ENCODE data around the gene SCOC. TPM values are rescaled to one million over a fixed set of nuclear protein-coding genes. Genes with fewer than 3 reads are reported as not detected.
"Not testable (repeated sequence)": the region's sequence is repeated elsewhere in the genome, so short reads cannot be mapped to it uniquely, and the experiment has no call there.

Gene SCOC
- total RNA-seq, 2 donors from 2014 or later: 66.0 to 69.2 TPM

- ATAC-seq (no peak), DNase-seq (no peak)
- intact Hi-C loops (cut with DNase I): loop anchor here in 1 of 2 donors (5.0 kb wide), 1 partner anchor 249 kb away; no protein-coding TSS in a partner anchor
These were observed 15.2 kb upstream of the SCOC start for GRCh38 chr4:140358281-140358680.

- ATAC-seq: peak; percentile 82 to 84
- peak; percentile 78 for DNase-seq
- intact Hi-C loops (cut with DNase I): loop anchor here (2.0 to 10.0 kb wide), 3 partner anchors 165 to 251 kb away; partner anchors contain the start of gene ELMOD2 (in 1 of the 2)
These were observed 13.7 kb upstream of the SCOC start for GRCh38 chr4:140359562-140360427.

DNA sequence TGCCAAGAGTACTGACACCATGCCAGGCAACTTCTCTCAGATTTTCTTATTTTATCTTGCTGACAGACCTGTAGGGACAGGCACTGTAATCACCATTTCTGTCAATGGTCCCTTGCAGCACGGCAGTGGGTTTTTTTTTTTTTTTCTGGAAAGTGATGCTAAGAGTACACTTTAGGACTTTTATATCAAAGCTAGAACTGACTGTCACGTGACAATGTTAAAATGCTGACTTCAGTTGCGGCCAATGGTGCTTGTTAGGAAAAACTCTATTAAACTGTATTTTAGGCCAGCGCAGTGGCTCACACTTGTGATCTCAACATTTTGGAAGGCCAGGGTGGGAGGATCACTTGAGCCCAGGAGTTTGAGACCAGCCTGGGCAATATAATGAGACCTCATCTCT lies 12.3 kb upstream of the SCOC start:
- no peak for ATAC-seq
- DNase-seq: no peak
- intact Hi-C loops (cut with DNase I): loop anchor here in 1 of 2 donors (2.0 to 10.0 kb wide), 2 partner anchors 164 to 250 kb away; partner anchors contain the start of gene ELMOD2

GRCh38 chr4:140363051-140363450 lies 10.4 kb upstream of the SCOC start:
- intact Hi-C loops (cut with DNase I): loop anchor here in 1 of 2 donors (10.0 kb wide), 1 partner anchor 162 kb away; the partner anchor contains the start of gene ELMOD2
- ATAC-seq: no peak
- DNase-seq: no peak

- ATAC-seq (peak; percentile 38 to 81), DNase-seq (no peak)
- intact Hi-C loops (cut with DNase I): loop anchor here in 1 of 2 donors (10.0 kb wide), 1 partner anchor 161 kb away; the partner anchor contains the start of gene ELMOD2
These were observed 9.9 kb upstream of the SCOC start for GRCh38 chr4:140363558-140363957.

GRCh38 chr4:140367738-140368137 lies 5.7 kb upstream of the SCOC start:
- ATAC-seq: no peak
- DNase-seq: no peak
- intact Hi-C loops (cut with DNase I): loop anchor here in 1 of 2 donors (10.0 kb wide), 1 partner anchor 157 kb away; the partner anchor contains the start of gene ELMOD2

GRCh38 chr4:140368686-140369085 lies 4.8 kb upstream of the SCOC start:
- DNase-seq (no peak), ATAC-seq (no peak)
- intact Hi-C loops (cut with DNase I): loop anchor here in 1 of 2 donors (10.0 kb wide), 1 partner anchor 156 kb away; the partner anchor contains the start of gene ELMOD2

DNA sequence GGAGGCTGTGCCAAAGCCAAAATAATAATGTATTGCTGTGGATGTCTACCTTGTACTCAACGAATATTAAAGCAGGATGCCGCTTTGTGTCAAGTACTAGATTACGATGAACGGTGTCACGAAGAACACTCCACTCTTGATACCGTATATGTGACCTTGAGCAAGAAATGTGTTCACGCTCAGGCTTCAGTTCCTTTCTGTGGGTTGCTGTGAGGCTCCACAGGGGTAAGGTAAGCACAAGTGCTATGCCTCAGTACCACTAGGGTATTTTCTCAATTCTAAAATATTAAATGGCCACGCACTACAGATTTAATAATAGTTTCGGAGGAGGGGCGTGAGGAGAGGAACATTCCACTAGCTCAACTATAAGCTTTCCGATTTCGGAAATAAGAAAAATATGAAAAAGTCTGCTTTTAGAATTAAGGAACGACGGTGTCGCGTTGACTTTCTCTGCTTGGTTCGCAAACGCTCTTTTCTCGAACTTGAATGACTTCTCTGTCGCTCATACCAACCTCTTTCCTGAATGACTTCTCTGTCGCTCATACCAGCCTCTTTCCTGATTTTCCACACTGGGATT lies 607 bp upstream of the SCOC start:
- intact Hi-C loops (cut with DNase I): no loop called here
- no peak for DNase-seq
- ATAC-seq: peak in 1 of 2 donors; percentile 27

DNA sequence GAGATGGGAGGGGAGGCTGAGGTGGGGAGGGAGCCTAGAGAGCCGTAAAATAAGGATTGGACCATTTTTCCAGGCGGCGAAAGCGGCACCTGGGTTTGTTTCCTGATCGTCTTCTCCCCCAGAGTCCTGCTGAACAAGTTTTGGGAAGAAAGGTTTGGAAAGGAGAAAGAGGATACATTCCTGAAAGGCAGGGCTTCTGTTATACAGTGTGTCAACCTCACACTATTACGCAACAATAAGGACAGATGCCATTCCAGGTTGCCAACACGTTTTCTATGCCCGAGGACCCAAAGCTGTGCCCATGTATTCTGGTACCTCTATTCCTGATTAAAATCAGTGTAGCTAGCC lies 658 bp downstream of the SCOC start:
- DNase-seq: no peak
- no peak for ATAC-seq
- intact Hi-C loops (cut with DNase I): no loop called here

DNA sequence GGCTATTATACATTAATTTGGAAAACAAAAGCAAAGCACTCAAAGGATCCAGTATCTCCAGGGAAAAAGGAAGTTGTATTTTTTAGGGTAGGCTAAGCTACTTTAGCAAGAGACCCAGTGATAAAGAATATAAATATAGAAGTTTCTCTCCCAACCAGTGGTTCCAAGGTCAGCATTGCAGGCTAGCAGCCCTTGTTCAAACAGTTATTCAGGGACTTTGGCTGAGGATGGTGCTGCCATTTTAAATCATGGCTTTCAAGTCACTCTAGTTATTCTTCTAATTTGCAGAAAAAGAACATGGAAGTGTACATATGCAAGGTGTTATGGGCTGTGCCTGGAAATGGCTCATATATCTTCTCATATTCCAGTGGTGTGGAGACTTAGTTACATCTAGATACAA lies 9.3 kb downstream of the SCOC start:
- ATAC-seq: no peak

GRCh38 chr4:140388015-140388414 lies 14.6 kb downstream of the SCOC start:
- DNase-seq: no peak
- no peak for ATAC-seq
- intact Hi-C loops (cut with DNase I): no loop called here

More for the DNA sequence above, 9.3 kb downstream of the SCOC start:
- intact Hi-C loops (cut with DNase I): no loop called here
- DNase-seq: no peak

GRCh38 chr4:140395668-140396067 lies 22.2 kb downstream of the SCOC start:
- intact Hi-C loops (cut with DNase I): no loop called here
- ATAC-seq (no peak), DNase-seq (no peak)

- intact Hi-C loops (cut with DNase I): no loop called here
- ATAC-seq (no peak), DNase-seq (no peak)
These were observed 26.7 kb downstream of the SCOC start for GRCh38 chr4:140400111-140400510.

DNA sequence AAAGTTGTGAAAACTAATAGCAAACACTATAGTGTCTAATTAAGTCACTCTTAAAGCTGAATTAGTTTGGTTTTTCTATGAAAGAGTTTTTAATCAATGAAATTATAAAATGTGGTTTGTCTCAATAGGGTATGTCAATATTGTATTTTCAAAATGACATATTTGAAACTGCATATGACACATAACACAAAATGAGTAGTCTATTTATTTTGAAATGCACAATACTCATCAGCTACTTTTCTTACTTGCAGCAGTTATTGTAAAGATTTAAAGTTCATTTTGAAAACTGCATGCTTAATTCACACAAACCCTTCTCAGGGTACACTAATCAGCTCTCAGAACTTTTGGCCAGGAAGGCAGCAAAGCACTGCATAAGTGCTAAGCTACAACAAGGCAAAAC lies 32.8 kb downstream of the SCOC start:
- no peak for ATAC-seq
- intact Hi-C loops (cut with DNase I): no loop called here
- DNase-seq: no peak

DNA sequence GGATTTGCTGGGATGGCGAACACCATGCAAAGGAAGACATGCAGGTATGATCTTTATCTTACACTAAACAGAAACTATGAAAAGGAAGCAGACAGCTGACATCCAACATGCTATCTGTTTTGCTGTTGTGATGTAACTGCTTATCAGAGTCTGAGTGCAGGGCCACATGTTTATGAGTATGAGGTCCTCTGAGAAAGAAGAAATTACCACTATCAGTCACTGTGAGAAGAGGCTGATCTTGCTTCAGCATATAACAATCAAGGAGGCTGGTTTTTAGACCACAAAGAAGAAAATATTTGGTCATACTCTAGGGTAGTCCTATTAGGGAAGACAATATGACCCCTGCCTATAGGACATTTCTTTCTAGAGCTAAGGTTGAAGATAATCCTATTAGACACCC lies 35.5 kb downstream of the SCOC start:
- ATAC-seq (no peak), DNase-seq (no peak)
- intact Hi-C loops (cut with DNase I): no loop called here

- ATAC-seq: not testable (repeated sequence)
These were observed 39.9 kb downstream of the SCOC start for GRCh38 chr4:140413130-140413969.

DNA sequence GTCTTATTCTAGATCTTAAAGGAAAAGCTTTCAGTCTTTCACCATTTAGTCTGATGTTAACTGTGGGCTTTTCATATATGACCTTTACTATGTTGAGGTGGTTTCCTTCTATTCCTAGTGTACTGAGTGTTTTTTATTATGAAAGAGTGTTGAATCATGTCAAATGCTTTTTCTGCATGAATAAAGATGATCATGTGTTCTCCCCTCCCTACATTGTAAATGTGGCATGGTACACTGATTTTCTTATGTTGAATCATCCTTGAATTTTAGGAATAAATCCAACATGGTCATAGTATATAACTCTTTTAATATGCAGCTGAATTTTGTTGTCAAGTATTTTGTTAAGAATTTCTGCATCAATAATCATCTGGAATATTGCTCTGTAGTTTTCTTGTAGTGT lies 49.7 kb downstream of the SCOC start:
- intact Hi-C loops (cut with DNase I): no loop called here
- DNase-seq (no peak), ATAC-seq (no peak)

More at GRCh38 chr4:140413130-140413969, 39.9 kb downstream of the SCOC start:
- DNase-seq; intact Hi-C loops (cut with DNase I): not testable (repeated sequence)

DNA sequence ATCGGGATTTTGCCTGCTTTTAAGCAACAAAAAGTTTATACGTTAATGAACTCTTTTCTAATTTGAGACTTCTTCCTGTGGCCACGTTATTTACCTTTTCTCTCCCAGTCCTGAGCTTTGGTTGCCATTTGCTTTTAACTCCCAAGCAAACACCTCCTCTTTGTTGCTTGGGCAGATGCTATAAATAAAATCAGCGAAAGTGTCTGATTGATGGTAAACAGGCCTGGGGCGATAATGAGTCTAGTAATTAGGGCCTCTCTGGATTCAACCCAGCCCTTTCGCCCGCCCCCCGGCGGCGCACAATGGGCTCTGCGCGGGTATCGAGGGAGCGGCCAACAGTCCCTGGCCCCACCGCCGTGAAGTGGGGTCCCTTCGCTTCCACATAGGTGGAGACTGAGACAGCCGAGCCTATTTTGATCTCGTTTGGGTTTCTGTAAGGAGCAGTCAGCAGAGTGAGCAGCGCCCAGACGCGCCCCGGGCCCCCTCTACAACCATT lies 53.2 kb downstream of the SCOC start:
- peak; percentile 83 to 88 for ATAC-seq
- intact Hi-C loops (cut with DNase I): no loop called here

More for the DNA sequence above, 53.2 kb downstream of the SCOC start:
- DNase-seq: peak; percentile 43
